Activated CD4-positive, alpha-beta T cell treated with anti-CD3 and anti-CD28 coated beads for 36 hours (primary cell): ENCODE data around the gene ELMO2. TPM values are rescaled to one million over a fixed set of nuclear protein-coding genes. Genes with fewer than 3 reads are reported as not detected.

Experiments used
- ATAC-seq: fragments of 200-7000 bp; cut with Tn5 transposase; one replicate; pipeline ENCODE4 v1.10.0; 2021; ENCODE audit warnings: mild to moderate bottlenecking, moderate library complexity
- CTCF ChIA-PET: fragments of 350-600 bp; sonication (Branson Sonifier 250); formaldehyde crosslinking; loops from one replicate; lab custom pipeline; 2021; ENCODE audit warnings: antibody characterized with exemption; lab: Charles Lee
- POLR2A ChIA-PET: fragments of 350-600 bp; sonication (Branson Sonifier 250); formaldehyde crosslinking; loops from one replicate; lab custom pipeline; 2021; ENCODE audit warnings: antibody characterized with exemption, inconsistent platforms; lab: Charles Lee
- DNase-seq: peaks from one replicate; pipeline ENCODE4 v3.0.0-alpha.2; 2020
- H3K27ac Mint-ChIP-seq: one replicate; pipeline ENCODE4 v1.8.0; 2021; ENCODE audit warnings: mixed read lengths
- H3K27me3 Mint-ChIP-seq: one replicate; pipeline ENCODE4 v1.8.0; 2021; ENCODE audit warnings: mixed read lengths
- H3K36me3 Mint-ChIP-seq: one replicate; pipeline ENCODE4 v1.8.0; 2021; ENCODE audit warnings: low read depth, mixed read lengths
- H3K4me1 Mint-ChIP-seq: one replicate; pipeline ENCODE4 v1.8.0; 2021; ENCODE audit warnings: mixed read lengths
- H3K4me3 Mint-ChIP-seq: one replicate; pipeline ENCODE4 v1.8.0; 2021; ENCODE audit warnings: mild to moderate bottlenecking, moderate library complexity, mixed read lengths
- H3K9me3 Mint-ChIP-seq: one replicate; pipeline ENCODE4 v1.8.0; 2021; ENCODE audit warnings: low read depth, mixed read lengths
- intact Hi-C, 2 experiments: fragments of 100-400 bp; cut with DNase I in 1 of 2; cut with micrococcal nuclease in 1 of 2; formaldehyde crosslinking; loops; one replicate each; pipeline versions ENCODE4 v1.14.2 to v1.15.1; 2022 to 2024; cut with DNase I, micrococcal nuclease
- total RNA-seq, 2 experiments: library from RNA; stranded (reverse); gene quantifications; one replicate each; pipeline ENCODE4 v1.2.3, GENCODE V29; 2021

ELMO2 gene
- total RNA-seq, 2 experiments from 2014 or later: 47.4 to 54.6 TPM

GRCh38 chr20:46330831-46331371, 75.5 kb downstream of the ELMO2 start:
- CTCF ChIA-PET: no interaction called here
- POLR2A ChIA-PET: no interaction called here
- Mint-ChIP-seq H3K36me3 (no peaks in the 10 kb centered on the region), H3K9me3 (no peaks in the 10 kb centered on the region), H3K27me3 (peaks cover 23% of the 10 kb centered on the region), H3K27ac (no peak overlapping the region), H3K4me3 (no peak overlapping the region), H3K4me1 (no peaks in the 10 kb centered on the region)
- no peak for DNase-seq
- no peak for ATAC-seq
- intact Hi-C loops: no loop called here

GRCh38 chr20:46330072-46330763, 76.2 kb downstream of the ELMO2 start:
- ChIA-PET POLR2A (no interaction called here), CTCF (no interaction called here)
- Mint-ChIP-seq H3K27me3 (peaks cover 20% of the 10 kb centered on the region), H3K9me3 (no peaks in the 10 kb centered on the region), H3K27ac (no peak overlapping the region), H3K36me3 (no peaks in the 10 kb centered on the region), H3K4me1 (no peaks in the 10 kb centered on the region), H3K4me3 (no peak overlapping the region)
- ATAC-seq: no peak
- intact Hi-C loops: no loop called here
- DNase-seq: no peak

- peaks cover 14% of the 10 kb centered on the region for H3K27me3 Mint-ChIP-seq
- DNase-seq: no peak
- POLR2A ChIA-PET: no interaction called here
- no peak for ATAC-seq
- H3K27ac Mint-ChIP-seq: no peak overlapping the region
- CTCF ChIA-PET: interaction anchor here (1.1 kb wide), 1 partner anchor 110 kb away, joined by 3 read pairs; no protein-coding TSS in a partner anchor
- no peaks in the 10 kb centered on the region for H3K4me1 Mint-ChIP-seq
- H3K4me3 Mint-ChIP-seq: no peak overlapping the region
- intact Hi-C loops: no loop called here
- H3K9me3 Mint-ChIP-seq: no peaks in the 10 kb centered on the region
- no peaks in the 10 kb centered on the region for H3K36me3 Mint-ChIP-seq
These were observed 78.1 kb downstream of the ELMO2 start for GRCh38 chr20:46328200-46328882.

GRCh38 chr20:46327557-46327956, 78.9 kb downstream of the ELMO2 start:
- Mint-ChIP-seq H3K9me3 (no peaks in the 10 kb centered on the region), H3K36me3 (no peaks in the 10 kb centered on the region), H3K27me3 (peaks cover 9% of the 10 kb centered on the region), H3K27ac (no peak overlapping the region), H3K4me1 (no peaks in the 10 kb centered on the region), H3K4me3 (no peak overlapping the region)
- POLR2A ChIA-PET: no interaction called here
- CTCF ChIA-PET: interaction anchor here (1.1 to 2.3 kb wide), 2 partner anchors 21 to 111 kb away, joined by 3 to 5 read pairs; no protein-coding TSS in a partner anchor
- no peak for ATAC-seq
- intact Hi-C loops: no loop called here
- DNase-seq: no peak

GRCh38 chr20:46325789-46326188, 80.6 kb downstream of the ELMO2 start:
- no peaks in the 10 kb centered on the region for H3K36me3 Mint-ChIP-seq
- no peak for ATAC-seq
- peaks cover 15% of the 10 kb centered on the region for H3K27me3 Mint-ChIP-seq
- intact Hi-C loops: no loop called here
- POLR2A ChIA-PET: no interaction called here
- H3K9me3 Mint-ChIP-seq: no peaks in the 10 kb centered on the region
- H3K4me1 Mint-ChIP-seq: no peaks in the 10 kb centered on the region
- no peak overlapping the region for H3K4me3 Mint-ChIP-seq
- CTCF ChIA-PET: interaction anchor here (1.4 to 2.3 kb wide), 2 partner anchors 19 to 21 kb away, joined by 3 to 5 read pairs; no protein-coding TSS in a partner anchor
- H3K27ac Mint-ChIP-seq: no peak overlapping the region
- DNase-seq: no peak

GRCh38 chr20:46324960-46325703, 81.3 kb downstream of the ELMO2 start:
- peak; percentile 31 for DNase-seq
- H3K36me3 Mint-ChIP-seq: no peaks in the 10 kb centered on the region
- ChIA-PET POLR2A (no interaction called here), CTCF (interaction anchor here (1.0 to 2.3 kb wide), 3 partner anchors 18 to 21 kb away, joined by 3 to 6 read pairs (median 5); no protein-coding TSS in a partner anchor)
- ATAC-seq: no peak
- no peak overlapping the region for H3K27ac Mint-ChIP-seq
- H3K9me3 Mint-ChIP-seq: no peaks in the 10 kb centered on the region
- intact Hi-C loops: no loop called here
- peaks cover 15% of the 10 kb centered on the region for H3K27me3 Mint-ChIP-seq
- H3K4me1 Mint-ChIP-seq: no peaks in the 10 kb centered on the region
- H3K4me3 Mint-ChIP-seq: no peak overlapping the region

- no peak for DNase-seq
These were observed 82.0 kb downstream of the ELMO2 start for GRCh38 chr20:46324379-46324778.

GRCh38 chr20:46323557-46323956, 82.9 kb downstream of the ELMO2 start:
- no peak overlapping the region for H3K27ac Mint-ChIP-seq
- ATAC-seq: no peak
- no peaks in the 10 kb centered on the region for H3K36me3 Mint-ChIP-seq
- POLR2A ChIA-PET: no interaction called here
- no peak for DNase-seq
- no peaks in the 10 kb centered on the region for H3K4me1 Mint-ChIP-seq
- intact Hi-C loops: no loop called here
- no peak overlapping the region for H3K4me3 Mint-ChIP-seq
- CTCF ChIA-PET: no interaction called here
- peaks cover 15% of the 10 kb centered on the region for H3K27me3 Mint-ChIP-seq
- no peaks in the 10 kb centered on the region for H3K9me3 Mint-ChIP-seq

More at GRCh38 chr20:46324379-46324778, 82.0 kb downstream of the ELMO2 start:
- Mint-ChIP-seq H3K36me3 (no peaks in the 10 kb centered on the region), H3K4me3 (no peak overlapping the region), H3K9me3 (no peaks in the 10 kb centered on the region), H3K27me3 (peaks cover 11% of the 10 kb centered on the region), H3K27ac (no peak overlapping the region), H3K4me1 (no peaks in the 10 kb centered on the region)
- POLR2A ChIA-PET: no interaction called here
- intact Hi-C loops: no loop called here
- ATAC-seq: no peak
- CTCF ChIA-PET: interaction anchor here (1.0 to 1.4 kb wide), 2 partner anchors 17 to 20 kb away, joined by 3 to 6 read pairs; no protein-coding TSS in a partner anchor

GRCh38 chr20:46322641-46323040, 83.8 kb downstream of the ELMO2 start:
- CTCF ChIA-PET: interaction anchor here (1.0 kb wide), 1 partner anchor 310 kb away, joined by 6 read pairs; no protein-coding TSS in a partner anchor
- Mint-ChIP-seq H3K27me3 (peaks cover 15% of the 10 kb centered on the region), H3K4me3 (no peak overlapping the region), H3K36me3 (no peaks in the 10 kb centered on the region), H3K9me3 (no peaks in the 10 kb centered on the region), H3K4me1 (no peaks in the 10 kb centered on the region), H3K27ac (no peak overlapping the region)
- POLR2A ChIA-PET: no interaction called here
- ATAC-seq: no peak
- intact Hi-C loops: no loop called here
- DNase-seq: no peak

GRCh38 chr20:46317685-46318177, 88.7 kb downstream of the ELMO2 start:
- intact Hi-C loops: no loop called here
- CTCF ChIA-PET: interaction anchor here (2.4 kb wide), 1 partner anchor 31 kb away, joined by 6 read pairs; no protein-coding TSS in a partner anchor
- DNase-seq (no peak), ATAC-seq (no peak)
- H3K27me3 Mint-ChIP-seq: peaks cover 54% of the 10 kb centered on the region
- POLR2A ChIA-PET: no interaction called here
- no peaks in the 10 kb centered on the region for H3K36me3 Mint-ChIP-seq
- no peak overlapping the region for H3K4me3 Mint-ChIP-seq
- no peak overlapping the region for H3K27ac Mint-ChIP-seq
- H3K9me3 Mint-ChIP-seq: no peaks in the 10 kb centered on the region
- no peaks in the 10 kb centered on the region for H3K4me1 Mint-ChIP-seq
